ENCODE data around the gene FAM53A. TPM values are rescaled to one million over a fixed set of nuclear protein-coding genes. Genes with fewer than 3 reads are reported as not detected.

FAM53A gene
- total and polyA plus RNA-seq, 10 of the 15 experiments (the other 5 are each of a cell fraction or from before 2014, with no cell fraction given) = 0.02 to 0.87 (median 0.38) TPM; not detected in 2

DNA sequence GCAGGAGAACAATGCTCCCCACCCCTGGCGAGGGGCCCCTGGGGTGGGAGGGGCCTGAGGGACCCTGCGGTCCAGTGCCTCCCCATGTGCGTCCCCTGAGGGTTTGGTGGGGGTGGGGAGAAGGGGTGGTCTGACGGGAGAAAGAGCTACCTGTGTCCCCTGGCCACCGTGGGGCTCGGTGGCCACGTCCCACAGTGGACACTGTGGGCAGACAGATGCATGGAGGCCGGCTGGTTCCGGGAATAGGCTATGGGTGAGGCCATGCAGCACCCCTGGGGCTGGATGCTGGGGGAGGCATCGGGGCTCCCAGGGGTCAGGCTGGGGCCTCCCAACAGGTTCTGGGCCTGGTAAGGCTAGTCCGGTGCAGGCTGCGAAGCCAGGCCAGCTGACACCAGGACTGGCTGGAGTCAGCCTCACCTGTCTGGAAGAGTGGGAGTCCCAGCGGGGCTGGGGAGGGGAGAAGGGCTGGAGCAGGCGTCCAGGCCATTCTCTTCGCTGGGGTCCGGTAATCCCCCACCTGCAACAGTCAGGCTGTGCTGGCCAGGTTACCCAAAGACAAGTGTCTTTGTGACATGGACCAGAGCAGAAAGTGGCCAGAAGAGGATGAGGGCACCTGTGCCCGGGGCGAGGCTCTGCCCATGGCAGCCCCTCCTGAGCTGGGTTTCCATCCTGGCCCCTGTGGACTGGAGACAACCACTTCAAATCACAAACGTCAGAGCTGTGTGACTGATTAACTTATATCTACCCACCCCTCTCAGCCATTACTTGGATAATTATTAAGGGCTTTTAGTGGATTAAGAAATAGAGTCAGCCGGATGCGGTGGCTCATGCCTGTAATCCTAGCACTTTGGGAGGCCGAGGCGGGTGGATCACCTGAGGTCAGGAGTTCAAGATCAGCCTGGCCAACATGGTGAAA lies 1.4 kb upstream of the FAM53A start:
- Histone ChIP-seq H2AFZ (ENCODE audit: control insufficient read depth, low read depth, low read length) (no peak overlapping the region), H4K20me1 (ENCODE audit: control insufficient read depth, insufficient read depth) (no peaks in the 10 kb centered on the region), H3K36me3 (ENCODE audit: control insufficient read depth in 2 of 2, insufficient read depth in 2 of 2, low read length in 1 of 2) (peaks cover under 1 to 2% of the 10 kb centered on the region in 2 experiments; a peak in 2 of 4 replicates), H3K4me3 (peak overlapping the region; percentile 65), H3K9me3 (replicated peaks; ENCODE audit: control insufficient read depth, insufficient read depth, low read length) (no peaks in the 10 kb centered on the region), H3K27ac (ENCODE audit: control insufficient read depth, insufficient read depth) (no peak overlapping the region), H3K27me3 (replicated peaks in 1 of 2; ENCODE audit: control insufficient read depth in 2 of 2, insufficient read depth in 2 of 2, low read length in 1 of 2) (no peaks in the 10 kb centered on the region), H3K9ac (ENCODE audit: control insufficient read depth, insufficient read depth, low read length) (no peak overlapping the region), H3K79me2 (ENCODE audit: control insufficient read depth, insufficient read depth, low read length) (no peaks in the 10 kb centered on the region), H3K4me1 (ENCODE audit: control insufficient read depth, insufficient read depth, low read length) (peaks cover 11% of the 10 kb centered on the region), H3K4me2 (ENCODE audit: control insufficient read depth, insufficient read depth) (peak overlapping the region; percentile 97)
- ChIA-PET POLR2A (no interaction called here), RAD21 (ENCODE audit: unreplicated experiment) (no interaction called here), CTCF (no interaction called here), SMC1A (ENCODE audit: uncharacterized antibody, unreplicated experiment) (no interaction called here)
- WGBS (ENCODE audit: insufficient coverage, insufficient replicate concordance, low lambda C conversion rate, missing lambda C conversion rate) = 93% methylated on average over 20 of the region's 23 CpGs
- DNase-seq (ENCODE audit: low read depth, low spot score) (no peak), ATAC-seq (no peak), FAIRE-seq (no peak)
- intact Hi-C loops (cut with micrococcal nuclease; ENCODE audit: unreplicated experiment) = loop anchor here (2.0 kb wide), 1 partner anchor 27 kb away; the partner anchor contains the start of gene SLBP
- TF ChIP-seq, protein P1, sequence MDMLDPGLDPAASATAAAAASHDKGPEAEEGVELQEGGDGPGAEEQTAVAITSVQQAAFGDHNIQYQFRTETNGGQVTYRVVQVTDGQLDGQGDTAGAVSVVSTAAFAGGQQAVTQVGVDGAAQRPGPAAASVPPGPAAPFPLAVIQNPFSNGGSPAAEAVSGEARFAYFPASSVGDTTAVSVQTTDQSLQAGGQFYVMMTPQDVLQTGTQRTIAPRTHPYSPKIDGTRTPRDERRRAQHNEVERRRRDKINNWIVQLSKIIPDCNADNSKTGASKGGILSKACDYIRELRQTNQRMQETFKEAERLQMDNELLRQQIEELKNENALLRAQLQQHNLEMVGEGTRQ (IDR thresholded peaks at IDR 0.05; ENCODE audit: borderline replicate concordance, low read depth, low read length) = no peak
- TF ChIP-seq POLR2A (IDR thresholded peaks at IDR 0.05; ENCODE audit: low read depth, low read length) (0 out of 2 replicates have a peak, but pooled peaks have one; percentile 11), SMAD1 (IDR thresholded peaks at IDR 0.05; ENCODE audit: low read depth, partially characterized antibody) (no peak), SMARCA5 (IDR thresholded peaks at IDR 0.05) (no peak), ZBED1 (IDR thresholded peaks at IDR 0.05; ENCODE audit: borderline replicate concordance) (no peak)
- TF ChIP-seq, protein P2, sequence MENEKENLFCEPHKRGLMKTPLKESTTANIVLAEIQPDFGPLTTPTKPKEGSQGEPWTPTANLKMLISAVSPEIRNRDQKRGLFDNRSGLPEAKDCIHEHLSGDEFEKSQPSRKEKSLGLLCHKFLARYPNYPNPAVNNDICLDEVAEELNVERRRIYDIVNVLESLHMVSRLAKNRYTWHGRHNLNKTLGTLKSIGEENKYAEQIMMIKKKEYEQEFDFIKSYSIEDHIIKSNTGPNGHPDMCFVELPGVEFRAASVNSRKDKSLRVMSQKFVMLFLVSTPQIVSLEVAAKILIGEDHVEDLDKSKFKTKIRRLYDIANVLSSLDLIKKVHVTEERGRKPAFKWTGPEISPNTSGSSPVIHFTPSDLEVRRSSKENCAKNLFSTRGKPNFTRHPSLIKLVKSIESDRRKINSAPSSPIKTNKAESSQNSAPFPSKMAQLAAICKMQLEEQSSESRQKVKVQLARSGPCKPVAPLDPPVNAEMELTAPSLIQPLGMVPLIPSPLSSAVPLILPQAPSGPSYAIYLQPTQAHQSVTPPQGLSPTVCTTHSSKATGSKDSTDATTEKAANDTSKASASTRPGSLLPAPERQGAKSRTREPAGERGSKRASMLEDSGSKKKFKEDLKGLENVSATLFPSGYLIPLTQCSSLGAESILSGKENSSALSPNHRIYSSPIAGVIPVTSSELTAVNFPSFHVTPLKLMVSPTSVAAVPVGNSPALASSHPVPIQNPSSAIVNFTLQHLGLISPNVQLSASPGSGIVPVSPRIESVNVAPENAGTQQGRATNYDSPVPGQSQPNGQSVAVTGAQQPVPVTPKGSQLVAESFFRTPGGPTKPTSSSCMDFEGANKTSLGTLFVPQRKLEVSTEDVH (IDR thresholded peaks at IDR 0.05; ENCODE audit: low read depth, partially characterized antibody) = no peak
- TF ChIP-seq, protein P3, sequence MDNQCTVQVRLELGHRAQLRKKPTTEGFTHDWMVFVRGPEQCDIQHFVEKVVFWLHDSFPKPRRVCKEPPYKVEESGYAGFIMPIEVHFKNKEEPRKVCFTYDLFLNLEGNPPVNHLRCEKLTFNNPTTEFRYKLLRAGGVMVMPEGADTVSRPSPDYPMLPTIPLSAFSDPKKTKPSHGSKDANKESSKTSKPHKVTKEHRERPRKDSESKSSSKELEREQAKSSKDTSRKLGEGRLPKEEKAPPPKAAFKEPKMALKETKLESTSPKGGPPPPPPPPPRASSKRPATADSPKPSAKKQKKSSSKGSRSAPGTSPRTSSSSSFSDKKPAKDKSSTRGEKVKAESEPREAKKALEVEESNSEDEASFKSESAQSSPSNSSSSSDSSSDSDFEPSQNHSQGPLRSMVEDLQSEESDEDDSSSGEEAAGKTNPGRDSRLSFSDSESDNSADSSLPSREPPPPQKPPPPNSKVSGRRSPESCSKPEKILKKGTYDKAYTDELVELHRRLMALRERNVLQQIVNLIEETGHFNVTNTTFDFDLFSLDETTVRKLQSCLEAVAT (IDR thresholded peaks at IDR 0.05) = no peak
- no TSS peak for BruUV-seq (replicated peaks)
- in situ Hi-C loops (cut with MboI) = no loop called here

Measured in GM12878 (cell line).